ENCODE data around the gene METTL5.

GRCh38 chr2:169822036-169822435 lies 2.7 kb downstream of the METTL5 start:
- TF ChIP-seq EZH2 (IDR thresholded peaks at IDR 0.05), result no peak
- TF ChIP-seq CTCF (IDR thresholded peaks at IDR 0.05 in 2 of 3, conservative IDR thresholded peaks at IDR 0.05 in 1 of 3; ENCODE audit: borderline replicate concordance in 1 of 3, insufficient read depth in 1 of 3, low read depth in 2 of 3, low read length in 2 of 3), result no peak
- TF ChIP-seq TCF7L2 (IDR thresholded peaks at IDR 0.05; ENCODE audit: borderline replicate concordance, extremely low read depth, insufficient read depth, insufficient read length), result no peak
- no peak for TF ChIP-seq POLR2A (IDR thresholded peaks at IDR 0.05; ENCODE audit: borderline replicate concordance, extremely low read depth, insufficient read depth, insufficient read length)
- no peak for TF ChIP-seq POLR2AphosphoS5 (IDR thresholded peaks at IDR 0.05; ENCODE audit: low read depth, low read length)
- no peak for TF ChIP-seq CEBPB (IDR thresholded peaks at IDR 0.05; ENCODE audit: low read depth)
